NT2/D1 (cell line): ENCODE measurements around the gene TIAM2.

Experiments used
- YY1 ChIP-seq: IDR thresholded peaks from 2 replicates; pipeline ENCODE4 v1.6.1; 2011; ENCODE audit not compliant: insufficient read length, insufficient read depth
- ZNF274 ChIP-seq: IDR thresholded peaks from 2 replicates; pipeline ENCODE4 v1.6.1; 2011; ENCODE audit warnings: mild to moderate bottlenecking, low read depth, low read length

DNA sequence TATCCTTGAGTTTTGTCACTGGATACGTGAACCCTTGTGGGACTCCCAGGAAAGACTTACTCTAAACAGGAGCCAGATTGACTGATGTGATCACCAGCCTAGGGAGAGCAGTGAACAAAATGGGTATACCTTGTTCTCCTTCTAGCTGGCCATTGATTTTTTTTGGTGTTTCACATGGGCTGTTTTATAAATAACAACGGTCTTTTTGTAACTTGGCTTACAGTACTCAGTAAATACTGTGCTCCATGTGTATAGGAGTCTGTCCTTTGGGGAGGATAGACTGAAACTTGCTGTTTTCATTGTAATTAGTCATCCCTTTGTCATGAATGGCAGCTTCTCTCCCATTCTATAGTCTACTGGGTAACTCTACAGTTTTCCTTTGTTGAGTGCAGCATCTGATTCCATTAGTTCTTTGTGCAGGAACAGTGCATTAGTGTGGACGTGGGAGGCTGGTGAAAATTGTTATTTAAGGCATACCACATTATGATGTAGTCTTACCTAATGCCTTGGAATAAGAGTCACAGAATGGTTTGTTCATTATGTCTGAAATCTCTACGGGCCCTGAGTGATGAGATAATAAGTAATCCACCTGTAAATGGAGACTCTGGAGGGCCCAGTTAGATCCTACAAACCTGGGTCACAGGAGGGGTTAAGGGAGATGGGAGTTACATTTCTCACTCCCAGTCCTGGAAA is 89.5 kb downstream of the TIAM2 start:
- no peak for TF ChIP-seq ZNF274
- TF ChIP-seq YY1: no peak
